ENCODE results near the gene RLN1.

- TF ChIP-seq CTCF (IDR thresholded peaks at IDR 0.05 in 8 of 11, conservative IDR thresholded peaks at IDR 0.05 in 3 of 11) = no peak
- TF ChIP-seq POLR2AphosphoS5 (IDR thresholded peaks at IDR 0.05) = no peak
- no peak for TF ChIP-seq POLR2A (IDR thresholded peaks at IDR 0.05)
These were observed 47.5 kb downstream of the RLN1 start for GRCh38 chr9:5292141-5292540.

Data from spleen (tissue), 7 donors.